Neural cell (in vitro differentiated cells): Measurements from ENCODE around the gene CP.

Source experiments
- CTCF ChIP-seq: fragments of 450-650 bp; IDR thresholded peaks from 2 replicates; pipeline ENCODE4 v1.5.1; 2014; ENCODE audit warnings: antibody characterized with exemption, mild to moderate bottlenecking, moderate library complexity; ENCODE audit not compliant: poor library complexity, severe bottlenecking
- EP300 ChIP-seq: fragments of 450-650 bp; conservative IDR thresholded peaks from 2 replicates; pipeline ENCODE4 v1.6.1; 2014; ENCODE audit warnings: antibody characterized with exemption, mild to moderate bottlenecking, moderate library complexity; ENCODE audit not compliant: poor library complexity, severe bottlenecking
- EZH2 ChIP-seq: fragments of 200-600, 300-800 bp; shearing (Covaris generic), sonication (generic); IDR thresholded peaks from 2 replicates; pipeline ENCODE4 v1.6.1; 2014; ENCODE audit warnings: antibody characterized with exemption, low read length, borderline replicate concordance, mild to moderate bottlenecking; ENCODE audit not compliant: insufficient read depth, poor library complexity, severe bottlenecking
- POLR2AphosphoS5 ChIP-seq: IDR thresholded peaks from 2 replicates; pipeline ENCODE4 v1.6.1; 2012
- RAD21 ChIP-seq: fragments of 450-650 bp; conservative IDR thresholded peaks from 2 replicates; pipeline ENCODE4 v1.6.1; 2014; ENCODE audit warnings: antibody characterized with exemption, mild to moderate bottlenecking, moderate library complexity
- REST ChIP-seq: IDR thresholded peaks from 2 replicates; pipeline ENCODE4 v1.6.1; 2012; ENCODE audit warnings: borderline replicate concordance
- SMC3 ChIP-seq: fragments of 450-650 bp; conservative IDR thresholded peaks from 2 replicates; pipeline ENCODE4 v1.6.1; 2014; ENCODE audit warnings: antibody characterized with exemption, mild to moderate bottlenecking, moderate library complexity; ENCODE audit not compliant: poor library complexity

GRCh38 chr3:149186219-149186618 lies 35.4 kb downstream of the CP start:
- TF ChIP-seq CTCF (no peak), EP300 (no peak), RAD21 (no peak), POLR2AphosphoS5 (no peak), REST (no peak), EZH2 (no peak), SMC3 (no peak)
